CD14-positive monocyte (primary cell): ENCODE data around the gene IQUB. TPM values are rescaled to one million over a fixed set of nuclear protein-coding genes. Genes with fewer than 3 reads are reported as not detected.

Source experiments
- DNase-seq, 3 donors: peaks; one replicate each; pipeline ENCODE4 v3.0.0-alpha.2; 2011 to 2022
- H2AFZ ChIP-seq: 2 replicates; pipeline ENCODE4 v1.6.0; 2012; ENCODE audit warnings: mild to moderate bottlenecking, low read depth, low read length, inconsistent platforms; ENCODE audit not compliant: insufficient read depth, poor library complexity, severe bottlenecking
- H3K27ac ChIP-seq, 2 donors: 1 replicate in 1 of 2; 2 replicates in 1 of 2; pipeline ENCODE4 v1.5.1; 2012 to 2013; ENCODE audit warnings: low read length in 2 of 2, control low read depth in 1 of 2, inconsistent platforms in 1 of 2, low read depth in 1 of 2, mild to moderate bottlenecking in 1 of 2
- H3K27me3 ChIP-seq, 2 donors: one replicate each; pipeline versions ENCODE4 v1.6.0 to v1.6.1; 2011 to 2013; ENCODE audit warnings: low read length in 2 of 2; ENCODE audit not compliant: control insufficient read depth in 2 of 2, insufficient read depth in 2 of 2
- H3K36me3 ChIP-seq, 2 donors: replicated peaks in 1 of 2; 1 replicate in 1 of 2; 2 replicates in 1 of 2; pipeline versions ENCODE4 v1.5.1 to v1.6.1; 2012 to 2013; ENCODE audit warnings: low read length in 2 of 2, control low read depth in 1 of 2, inconsistent platforms in 1 of 2, mild to moderate bottlenecking in 1 of 2; ENCODE audit not compliant: insufficient read depth in 2 of 2, control insufficient read depth in 1 of 2
- H3K4me1 ChIP-seq, 2 donors: 1 replicate in 1 of 2; 2 replicates in 1 of 2; pipeline versions ENCODE4 v1.5.1 to v1.6.1; 2012 to 2013; ENCODE audit warnings: low read length in 2 of 2, control low read depth in 1 of 2, inconsistent platforms in 1 of 2, mild to moderate bottlenecking in 1 of 2, moderate library complexity in 1 of 2; ENCODE audit not compliant: insufficient read depth in 2 of 2, control insufficient read depth in 1 of 2
- H3K4me2 ChIP-seq: replicated peaks from 2 replicates; pipeline ENCODE3; 2012; ENCODE audit warnings: low read length, moderate library complexity, mild to moderate bottlenecking; ENCODE audit not compliant: poor library complexity, severe bottlenecking; ENCODE audit errors: extremely low read depth
- H3K4me3 ChIP-seq, 3 experiments: fragments of 200-600 bp in 1 of 3; sonication (generic) in 1 of 3; replicated peaks in 1 of 3; 1 replicate in 2 of 3; 2 replicates in 1 of 3; pipeline ENCODE4 v1.5.1; 2011 to 2013; ENCODE audit warnings: low read length in 3 of 3, mild to moderate bottlenecking in 3 of 3, control low read depth in 2 of 3, low read depth in 2 of 3, inconsistent platforms in 1 of 3, moderate library complexity in 1 of 3
- H3K79me2 ChIP-seq: 2 replicates; pipeline ENCODE4 v1.6.0; 2012; ENCODE audit warnings: mild to moderate bottlenecking, control low read depth, inconsistent platforms, low read length, moderate library complexity; ENCODE audit not compliant: insufficient read depth
- H3K9ac ChIP-seq: 2 replicates; pipeline ENCODE4 v1.6.0; 2017; ENCODE audit warnings: low read length, mild to moderate bottlenecking; ENCODE audit not compliant: insufficient read depth, poor library complexity, severe bottlenecking
- H3K9me3 ChIP-seq, 2 donors: replicated peaks in 1 of 2; 1 replicate in 1 of 2; 2 replicates in 1 of 2; pipeline versions ENCODE4 v1.5.1 to v1.6.1; 2012 to 2013; ENCODE audit warnings: low read length in 2 of 2, control low read depth in 1 of 2; ENCODE audit not compliant: control insufficient read depth in 1 of 2, insufficient read depth in 1 of 2
- H4K20me1 ChIP-seq: 2 replicates; pipeline ENCODE4 v1.6.0; 2012; ENCODE audit warnings: mild to moderate bottlenecking, low read length, control low read depth, moderate library complexity; ENCODE audit not compliant: insufficient read depth
- H3K27ac Mint-ChIP-seq, 7 donors: one replicate each; pipeline ENCODE4 v1.8.0; 2020; ENCODE audit warnings: mild to moderate bottlenecking in 7 of 7, mixed read lengths in 7 of 7, moderate library complexity in 6 of 7, inconsistent platforms in 2 of 7
- H3K27me3 Mint-ChIP-seq, 3 donors: one replicate each; pipeline ENCODE4 v1.8.0; 2021 to 2022; ENCODE audit warnings: low read depth in 3 of 3, mild to moderate bottlenecking in 3 of 3, mixed read lengths in 3 of 3, moderate library complexity in 3 of 3, inconsistent platforms in 1 of 3
- H3K36me3 Mint-ChIP-seq, 2 donors: one replicate each; pipeline ENCODE4 v1.8.0; 2020; ENCODE audit warnings: mixed read lengths in 2 of 2, inconsistent platforms in 1 of 2, mild to moderate bottlenecking in 1 of 2
- H3K4me1 Mint-ChIP-seq: one replicate; pipeline ENCODE4 v1.8.0; 2020; ENCODE audit warnings: mild to moderate bottlenecking, mixed read lengths
- H3K4me3 Mint-ChIP-seq, 2 donors: one replicate each; pipeline ENCODE4 v1.8.0; 2020; ENCODE audit warnings: mild to moderate bottlenecking in 2 of 2, mixed read lengths in 2 of 2, moderate library complexity in 1 of 2
- H3K9me3 Mint-ChIP-seq, 7 donors: one replicate each; pipeline ENCODE4 v1.8.0; 2020 to 2022; ENCODE audit warnings: mixed read lengths in 7 of 7, mild to moderate bottlenecking in 6 of 7, moderate library complexity in 6 of 7, inconsistent platforms in 2 of 7
- CTCF ChIP-seq: fragments of 200-600 bp; IDR thresholded peaks from one replicate; pipeline ENCODE4 v1.8.0; 2022; ENCODE audit warnings: antibody characterized with exemption, mild to moderate bottlenecking
- WGBS: methylation state at CpG from one replicate; pipeline ENCODE4 v1.1.5; 2013; ENCODE audit warnings: missing lambda C conversion rate; ENCODE audit not compliant: insufficient coverage; 5-methylcytosine and 5-hydroxymethylcytosine counted together
- intact Hi-C, 2 donors: fragments of 100-400 bp; cut with micrococcal nuclease; formaldehyde crosslinking; loops; one replicate each; pipeline versions ENCODE4 v1.15.0 to v1.15.1; 2023
- polyA plus RNA-seq, 3 donors: library from polyadenylated mRNA; depleted of rRNA in 1 of 3; unstranded in 2 of 3; stranded (reverse) in 1 of 3; fragments of 300-500 nt in 2 of 3; fragments of >200 nt in 1 of 3; fragmentation: Illumina TruSeq in 2 of 3; gene quantifications; 1 replicate in 2 of 3; 2 replicates in 1 of 3; pipeline ENCODE4 v1.2.3, GENCODE V29; 2012 to 2021

IQUB gene
- polyA plus RNA-seq, 3 donors: 0.07 TPM; not detected in 2

- peaks cover 0 to 4% (median 0%) of the 10 kb centered on the region in 7 donors for H3K9me3 Mint-ChIP-seq
- intact Hi-C loops: no loop called here
- H3K4me1 Mint-ChIP-seq: no peaks in the 10 kb centered on the region
Measured at GRCh38 chr7:123431075-123431614, 103.2 kb downstream of the IQUB start.

GRCh38 chr7:123425246-123425645 lies 109.1 kb downstream of the IQUB start:
- Histone ChIP-seq H3K27ac (no peak overlapping the region), H3K27me3 (no peaks in the 10 kb centered on the region), H3K79me2 (no peaks in the 10 kb centered on the region), H3K9ac (no peak overlapping the region), H2AFZ (no peak overlapping the region), H3K9me3 (peaks cover 5 to 10% of the 10 kb centered on the region in 2 donors), H4K20me1 (no peaks in the 10 kb centered on the region), H3K4me1 (no peaks in the 10 kb centered on the region), H3K4me2 (no peak overlapping the region), H3K36me3 (no peaks in the 10 kb centered on the region), H3K4me3 (no peak overlapping the region)
- DNase-seq: no peak
- Mint-ChIP-seq H3K27ac (no peak overlapping the region), H3K4me3 (no peak overlapping the region), H3K9me3 (peaks cover 3 to 20% (median 16%) of the 10 kb centered on the region in 7 donors), H3K27me3 (peaks cover 0 to 3% (median 0%) of the 10 kb centered on the region in 3 donors), H3K36me3 (no peaks in the 10 kb centered on the region), H3K4me1 (no peaks in the 10 kb centered on the region)
- intact Hi-C loops: no loop called here
- TF ChIP-seq CTCF: no peak

More at GRCh38 chr7:123431075-123431614, 103.2 kb downstream of the IQUB start:
- Histone ChIP-seq H3K4me1 (no peaks in the 10 kb centered on the region), H2AFZ (no peak overlapping the region), H3K9ac (no peak overlapping the region), H3K27ac (no peak overlapping the region), H3K9me3 (no peaks in the 10 kb centered on the region), H3K27me3 (no peaks in the 10 kb centered on the region), H3K79me2 (no peaks in the 10 kb centered on the region), H3K36me3 (no peaks in the 10 kb centered on the region), H3K4me2 (no peak overlapping the region), H3K4me3 (no peak overlapping the region), H4K20me1 (no peaks in the 10 kb centered on the region)
- Mint-ChIP-seq H3K36me3 (no peaks in the 10 kb centered on the region), H3K27me3 (no peaks in the 10 kb centered on the region), H3K27ac (no peak overlapping the region), H3K4me3 (no peak overlapping the region)
- DNase-seq: no peak
- TF ChIP-seq CTCF: no peak
- WGBS: 100% methylated on average over 1 of the region's 5 CpGs
